Measurements from ENCODE around the gene GALNTL6.

GRCh38 chr4:173051232-173051631 is 1238.0 kb downstream of the GALNTL6 start:
- TF ChIP-seq, protein P1, sequence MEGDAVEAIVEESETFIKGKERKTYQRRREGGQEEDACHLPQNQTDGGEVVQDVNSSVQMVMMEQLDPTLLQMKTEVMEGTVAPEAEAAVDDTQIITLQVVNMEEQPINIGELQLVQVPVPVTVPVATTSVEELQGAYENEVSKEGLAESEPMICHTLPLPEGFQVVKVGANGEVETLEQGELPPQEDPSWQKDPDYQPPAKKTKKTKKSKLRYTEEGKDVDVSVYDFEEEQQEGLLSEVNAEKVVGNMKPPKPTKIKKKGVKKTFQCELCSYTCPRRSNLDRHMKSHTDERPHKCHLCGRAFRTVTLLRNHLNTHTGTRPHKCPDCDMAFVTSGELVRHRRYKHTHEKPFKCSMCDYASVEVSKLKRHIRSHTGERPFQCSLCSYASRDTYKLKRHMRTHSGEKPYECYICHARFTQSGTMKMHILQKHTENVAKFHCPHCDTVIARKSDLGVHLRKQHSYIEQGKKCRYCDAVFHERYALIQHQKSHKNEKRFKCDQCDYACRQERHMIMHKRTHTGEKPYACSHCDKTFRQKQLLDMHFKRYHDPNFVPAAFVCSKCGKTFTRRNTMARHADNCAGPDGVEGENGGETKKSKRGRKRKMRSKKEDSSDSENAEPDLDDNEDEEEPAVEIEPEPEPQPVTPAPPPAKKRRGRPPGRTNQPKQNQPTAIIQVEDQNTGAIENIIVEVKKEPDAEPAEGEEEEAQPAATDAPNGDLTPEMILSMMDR (IDR thresholded peaks at IDR 0.05): no peak
- TF ChIP-seq EZH2 (IDR thresholded peaks at IDR 0.05; ENCODE audit: borderline replicate concordance, insufficient read depth, low read depth, low read length, poor library complexity, severe bottlenecking): no peak
